Mucosa of gallbladder (tissue), 1 donor: ENCODE data around the gene CACNA1C. TPM values are rescaled to one million over a fixed set of nuclear protein-coding genes. Genes with fewer than 3 reads are reported as not detected.

Experiments used
- DNase-seq: peaks from one replicate; pipeline ENCODE4 v3.0.0-alpha.2; 2020; ENCODE audit warnings: low spot score
- total RNA-seq: library from RNA; stranded (reverse); gene quantifications from one replicate; pipeline ENCODE4 v1.2.1, GENCODE V29; 2021
- donor health status: DM: no; HTN: no; CAD: no.

The CACNA1C gene
- total RNA-seq, 1 donor from 2014 or later = 19.3 TPM

DNA sequence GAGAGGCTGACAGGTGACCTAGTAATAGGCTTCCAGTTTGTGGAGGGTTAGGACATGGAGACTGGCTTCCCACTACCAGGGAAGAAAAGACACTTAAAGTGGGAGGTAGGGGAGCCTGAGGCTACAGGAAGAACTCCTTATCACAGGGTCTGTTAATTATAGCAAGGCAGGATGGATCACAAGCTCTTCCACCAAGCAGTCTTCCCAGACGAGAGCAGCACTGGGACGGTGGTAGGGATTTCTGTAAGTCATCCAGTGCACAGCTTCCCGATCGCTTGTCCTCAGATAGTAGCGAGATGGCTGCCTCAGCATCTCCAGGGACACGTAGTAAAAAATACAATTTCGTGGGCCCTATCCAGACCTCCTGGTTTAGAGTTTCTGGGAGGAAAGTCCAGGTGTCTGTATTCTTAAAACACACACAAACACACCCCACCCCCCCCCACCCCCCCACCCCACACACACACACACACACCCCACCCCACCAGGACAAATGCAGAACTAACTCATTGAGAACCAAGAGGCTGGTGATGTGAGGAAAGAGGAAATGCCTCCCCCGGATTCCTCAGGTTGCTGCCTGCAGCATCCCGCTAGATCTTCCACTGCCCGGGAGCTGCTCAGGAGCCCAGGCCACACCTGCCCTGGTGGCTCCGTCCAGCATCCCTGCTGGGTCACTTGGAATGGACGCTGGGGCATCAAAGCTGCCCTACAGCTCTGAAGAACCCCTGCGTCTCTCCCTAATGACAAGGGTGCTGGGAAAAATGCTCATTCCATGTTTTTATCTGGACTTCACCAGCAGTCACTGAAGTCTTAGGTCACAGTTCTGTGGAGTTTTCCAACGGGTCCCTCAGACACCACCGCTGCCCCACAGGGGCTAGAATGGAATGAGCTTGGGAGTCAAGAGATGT is 307.2 kb downstream of the CACNA1C start:
- no peak for DNase-seq

DNA sequence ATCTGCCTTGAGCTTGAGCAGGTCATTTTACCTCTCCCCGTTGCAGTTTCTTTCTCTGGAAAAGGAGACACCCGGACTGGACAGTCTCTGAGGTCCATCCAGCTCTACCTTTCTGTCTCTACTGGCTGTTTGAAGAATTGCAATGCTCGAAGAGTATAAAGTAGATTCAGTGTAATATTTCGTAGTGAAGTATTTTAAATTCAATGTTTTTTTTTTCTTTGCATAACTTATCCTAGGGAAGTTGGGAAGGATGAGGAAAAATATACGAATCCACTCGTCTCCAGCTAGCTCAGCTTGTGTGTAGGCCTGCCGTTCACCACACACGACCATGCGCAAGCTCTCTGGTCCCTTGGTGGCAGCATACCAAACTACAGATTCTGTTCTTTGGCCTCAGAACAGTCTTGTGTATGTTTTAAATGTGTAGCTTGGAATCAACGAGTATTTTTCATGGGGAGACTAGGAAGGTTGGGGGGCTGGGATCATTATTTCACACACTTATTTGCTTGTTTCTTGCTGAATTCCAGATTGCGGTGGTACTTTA is 307.9 kb downstream of the CACNA1C start:
- no peak for DNase-seq

DNA sequence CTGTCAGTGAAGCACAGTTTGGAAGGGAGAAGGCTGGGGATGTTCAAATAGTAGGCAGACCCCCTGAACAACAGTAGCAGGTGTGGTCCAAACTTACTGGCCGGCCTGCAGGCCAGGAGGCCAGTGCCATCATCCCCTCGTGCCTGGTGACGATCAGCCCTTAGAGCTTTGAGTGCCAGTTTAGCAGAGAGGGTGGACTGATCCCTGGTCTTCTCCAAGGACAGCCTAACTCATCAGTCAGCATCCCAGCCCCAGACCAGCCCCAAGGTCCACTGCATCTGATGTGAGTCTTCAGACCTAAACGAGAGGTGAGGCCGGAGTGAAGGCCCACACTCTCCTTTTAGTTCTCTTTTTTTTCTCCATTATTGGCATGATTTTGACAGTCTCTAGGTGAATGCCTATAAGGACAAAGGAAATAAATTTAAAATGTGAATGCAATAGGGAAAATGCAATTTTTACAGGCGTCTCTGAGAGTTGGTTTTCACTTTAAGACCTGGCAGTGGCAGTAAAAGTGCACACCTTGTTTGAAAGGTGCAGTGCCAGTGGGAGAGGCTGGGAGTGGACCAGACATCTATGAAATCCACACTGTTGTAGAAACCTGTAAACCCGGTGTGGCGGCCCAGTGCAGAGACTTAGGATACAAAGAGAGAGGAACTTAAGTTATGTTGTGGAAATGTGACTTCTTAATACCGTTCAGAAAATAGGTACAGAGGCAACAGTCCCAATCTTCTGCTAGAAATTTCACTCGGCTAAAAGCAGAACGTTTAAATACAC is 311.2 kb downstream of the CACNA1C start:
- no peak for DNase-seq

DNA sequence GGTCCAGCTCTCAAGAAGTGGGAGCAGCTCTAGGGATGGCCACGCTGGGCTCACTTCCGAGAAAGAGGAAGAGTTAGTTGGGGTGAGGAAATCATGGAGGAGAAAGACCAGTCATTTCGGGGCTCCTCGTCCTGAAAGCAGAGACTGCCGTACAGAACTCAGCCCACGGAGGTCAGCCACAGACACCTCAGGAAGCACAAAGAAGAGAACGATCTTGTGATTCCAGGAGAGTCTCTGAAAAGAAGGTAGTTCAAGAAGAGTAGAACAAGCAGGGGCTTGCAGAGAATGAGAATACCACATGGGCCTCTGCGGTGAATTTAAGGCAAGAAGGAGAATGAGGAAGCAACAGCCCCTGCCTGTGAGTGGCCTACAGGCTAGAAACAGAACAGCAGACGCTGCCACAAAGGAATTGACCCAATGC is 311.9 kb downstream of the CACNA1C start:
- DNase-seq = no peak

DNA sequence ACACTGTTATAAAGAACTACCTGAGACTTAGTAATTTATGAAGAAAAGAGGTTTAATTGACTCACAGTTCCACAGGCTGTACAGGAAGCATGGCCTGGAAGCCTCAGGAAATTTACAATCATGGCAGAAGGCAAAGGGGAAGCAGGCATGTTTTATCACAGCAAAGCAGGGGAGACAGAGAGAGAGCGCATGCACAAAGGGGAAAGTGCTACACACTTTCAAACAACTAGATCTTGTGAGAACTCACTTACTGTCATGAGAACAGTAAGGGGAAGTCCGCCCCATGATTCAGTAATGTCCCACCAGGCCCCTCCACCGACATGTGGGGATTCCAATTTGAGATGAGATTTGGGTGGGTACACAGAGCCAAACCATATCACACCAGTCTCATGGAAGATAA is 313.9 kb downstream of the CACNA1C start:
- no peak for DNase-seq

DNA sequence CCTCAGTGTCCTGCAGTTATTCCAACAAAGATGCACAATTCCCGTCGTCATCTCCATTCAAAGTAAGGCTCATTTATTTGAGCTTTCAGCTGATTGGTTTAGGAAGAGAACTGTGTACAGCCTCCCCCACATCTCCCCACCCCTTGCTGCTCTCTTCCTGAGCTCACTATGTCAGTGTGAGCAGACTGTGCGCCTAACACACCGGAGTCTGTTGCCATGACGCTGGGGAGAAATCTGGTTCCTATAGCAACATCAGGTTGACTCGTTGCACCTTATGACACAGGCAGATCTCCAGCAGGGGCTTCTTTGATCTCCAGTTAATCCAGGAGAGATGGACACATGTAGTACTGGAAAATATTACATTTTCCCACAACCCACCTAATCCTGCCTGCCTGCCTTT is 319.4 kb downstream of the CACNA1C start:
- no peak for DNase-seq

DNA sequence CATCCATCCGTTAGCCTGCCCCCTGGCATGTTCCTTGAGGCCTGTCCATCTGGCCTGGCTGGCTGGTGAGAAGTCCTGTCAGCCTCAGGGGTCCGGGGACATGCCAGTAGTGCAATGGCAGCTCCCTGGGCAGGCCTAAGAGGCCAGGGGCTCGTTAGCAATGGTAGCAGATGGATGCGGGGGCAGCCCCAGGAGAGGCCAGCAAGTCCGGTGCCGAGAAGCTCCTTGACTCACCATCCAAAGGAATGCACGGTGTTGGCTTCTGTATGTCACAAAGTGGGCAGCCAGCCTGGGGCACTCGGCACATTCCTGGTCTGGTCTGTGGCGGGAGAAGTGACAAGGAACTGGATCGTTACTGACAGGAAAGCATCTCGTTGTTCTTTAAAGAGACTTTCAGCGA is 319.9 kb downstream of the CACNA1C start:
- DNase-seq = no peak

DNA sequence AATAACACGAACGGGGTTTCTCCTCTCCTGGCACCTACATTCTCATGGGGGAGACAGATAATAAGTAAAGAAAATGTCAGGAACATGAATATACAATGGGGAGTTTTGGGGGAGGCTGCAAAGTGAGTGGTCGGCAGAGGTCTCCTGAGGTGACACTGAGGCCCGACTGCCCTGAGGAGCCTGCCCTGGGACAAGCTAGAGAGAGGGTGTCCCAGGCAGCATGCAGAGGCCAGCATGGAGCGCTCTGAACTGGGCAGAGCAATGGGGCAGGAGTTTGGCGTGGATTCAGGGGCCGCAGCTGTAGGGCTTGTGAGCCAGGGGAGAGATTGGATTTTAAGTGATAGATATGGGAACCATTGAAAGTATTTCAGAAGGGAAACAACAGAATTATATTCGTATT is 320.5 kb downstream of the CACNA1C start:
- no peak for DNase-seq

DNA sequence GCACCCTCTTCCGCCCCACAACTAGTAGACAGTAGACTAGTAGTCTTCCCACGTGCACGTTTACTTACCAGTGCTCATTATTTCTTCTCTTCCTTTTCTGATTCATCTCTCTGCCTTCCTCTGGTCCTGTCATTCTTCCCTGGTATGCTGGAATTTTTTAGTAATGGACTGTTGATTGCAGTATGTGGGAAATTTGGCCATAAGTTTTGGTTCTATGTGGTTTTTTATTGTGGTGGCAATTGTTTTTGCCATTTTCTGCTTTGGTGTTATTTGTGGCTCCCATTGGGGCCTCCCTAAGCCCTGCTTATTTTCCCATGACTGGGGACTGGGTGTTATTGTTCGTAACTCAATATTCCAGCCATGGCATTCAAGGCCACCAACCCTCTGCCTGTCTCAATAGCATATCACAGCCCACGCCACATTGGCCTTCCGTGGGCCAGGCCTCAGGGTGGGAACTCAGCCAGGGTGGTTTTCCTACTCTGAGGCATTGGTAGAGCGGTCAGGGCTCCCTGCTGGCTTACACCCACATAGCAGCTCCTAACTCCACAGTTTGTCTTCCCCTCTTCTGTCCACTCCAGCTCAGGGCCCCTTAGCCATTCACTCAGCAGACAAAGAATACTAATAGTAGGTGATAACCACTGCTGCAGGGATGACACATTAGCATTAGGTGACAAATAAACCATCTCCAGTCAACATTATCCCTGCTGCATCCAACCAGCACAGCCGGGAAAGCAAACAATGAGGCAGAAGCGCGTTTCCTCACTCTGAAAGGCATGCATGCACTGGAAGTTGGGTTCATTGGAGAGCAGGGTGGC is 321.5 kb downstream of the CACNA1C start:
- no peak for DNase-seq

DNA sequence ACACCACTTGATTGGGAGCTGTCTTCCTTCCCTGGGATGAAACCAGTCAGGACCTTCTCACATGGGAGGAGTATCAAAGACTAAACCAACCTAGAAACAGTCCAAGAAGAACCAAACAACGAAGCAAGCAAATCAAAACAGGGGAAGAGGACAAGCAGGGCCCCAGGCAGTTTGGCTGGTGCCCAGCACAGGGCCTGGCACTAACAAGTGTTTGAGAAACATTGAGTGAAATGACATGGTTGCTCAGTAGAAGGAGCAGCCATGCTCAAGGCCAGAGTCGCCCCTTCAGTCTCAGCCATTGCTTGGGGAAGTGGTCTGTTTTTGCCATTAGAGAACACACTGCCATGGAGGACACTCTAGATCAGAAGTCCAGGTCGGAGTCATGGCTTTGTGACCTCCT is 323.1 kb downstream of the CACNA1C start:
- DNase-seq = no peak

DNA sequence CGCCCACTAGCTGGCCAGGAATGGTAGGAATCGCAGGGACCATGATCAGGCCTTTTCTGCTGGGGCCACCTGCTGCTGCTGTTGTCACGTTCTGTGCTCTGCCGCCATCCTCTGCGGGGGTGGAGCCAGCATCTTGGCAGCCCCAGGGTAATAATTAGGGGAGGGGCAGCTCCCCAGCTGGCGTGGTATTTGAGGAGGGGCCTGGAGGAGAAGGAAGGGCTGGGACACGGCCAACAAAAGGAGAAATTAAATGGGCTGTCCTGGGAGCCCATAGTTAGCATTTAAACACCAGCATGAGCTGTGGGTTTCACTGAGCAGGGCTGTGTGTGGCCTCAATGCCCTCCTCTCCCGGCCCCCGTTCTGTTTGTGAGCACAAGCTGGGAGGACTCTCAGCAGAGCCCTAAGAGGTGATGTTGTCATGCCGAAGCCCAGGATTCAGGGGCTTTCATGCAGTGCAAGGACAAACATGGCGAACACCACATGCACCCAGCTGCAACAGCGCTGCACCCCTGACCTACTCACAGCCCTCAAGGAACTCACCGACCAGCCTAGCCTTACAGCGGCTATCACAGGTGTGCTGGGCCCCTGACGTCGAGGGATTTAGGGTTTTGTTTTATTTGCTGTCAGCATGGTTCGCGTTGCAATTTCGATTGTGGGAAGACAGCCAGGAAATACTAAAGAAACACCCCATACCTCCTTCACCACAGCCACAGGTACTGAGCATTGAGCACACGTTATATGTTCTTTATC is 324.3 kb downstream of the CACNA1C start:
- DNase-seq = no peak

DNA sequence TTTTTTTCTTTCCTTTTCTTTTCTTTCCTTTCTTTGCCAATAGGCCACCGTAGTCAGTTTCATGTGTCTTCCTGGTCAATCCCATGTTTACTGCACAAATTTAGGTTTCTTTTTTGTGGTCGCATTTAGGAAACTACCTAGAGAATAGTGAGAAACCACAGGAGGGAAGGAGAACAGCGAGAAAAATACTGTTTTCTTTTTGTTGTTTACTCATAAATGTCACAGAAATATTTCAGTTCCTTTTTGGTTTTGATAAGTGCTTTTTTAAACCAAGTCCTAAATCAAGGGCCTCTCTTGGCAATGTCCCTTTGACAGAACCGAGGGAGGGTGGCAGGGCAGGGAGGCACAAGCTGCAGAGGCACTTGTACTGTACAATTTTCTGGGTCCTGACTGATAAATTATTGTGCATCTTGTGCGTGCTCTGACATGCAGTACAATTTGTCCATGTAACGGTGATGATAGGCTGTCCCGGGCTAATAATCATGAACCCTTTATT is 326.1 kb downstream of the CACNA1C start:
- no peak for DNase-seq

DNA sequence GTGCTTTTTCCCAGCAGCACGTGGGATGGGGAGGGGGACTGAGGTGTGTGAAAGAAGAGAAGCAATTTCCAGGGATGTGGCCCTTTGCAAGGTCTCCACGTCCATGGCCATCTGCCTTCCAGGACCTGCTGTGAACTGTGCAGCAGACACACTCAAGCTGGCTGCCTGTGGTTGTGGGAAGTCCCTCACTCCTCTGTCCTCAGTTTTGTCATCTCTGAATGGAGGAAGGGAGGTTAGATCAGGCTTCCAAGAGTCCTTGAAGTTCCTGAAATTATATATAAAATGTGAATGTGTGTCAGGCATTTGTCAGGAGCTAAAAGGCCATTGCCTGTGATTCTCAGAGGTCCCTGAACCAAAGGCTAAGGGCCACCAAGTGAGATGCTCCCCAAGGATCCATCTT is 328.2 kb downstream of the CACNA1C start:
- no peak for DNase-seq

DNA sequence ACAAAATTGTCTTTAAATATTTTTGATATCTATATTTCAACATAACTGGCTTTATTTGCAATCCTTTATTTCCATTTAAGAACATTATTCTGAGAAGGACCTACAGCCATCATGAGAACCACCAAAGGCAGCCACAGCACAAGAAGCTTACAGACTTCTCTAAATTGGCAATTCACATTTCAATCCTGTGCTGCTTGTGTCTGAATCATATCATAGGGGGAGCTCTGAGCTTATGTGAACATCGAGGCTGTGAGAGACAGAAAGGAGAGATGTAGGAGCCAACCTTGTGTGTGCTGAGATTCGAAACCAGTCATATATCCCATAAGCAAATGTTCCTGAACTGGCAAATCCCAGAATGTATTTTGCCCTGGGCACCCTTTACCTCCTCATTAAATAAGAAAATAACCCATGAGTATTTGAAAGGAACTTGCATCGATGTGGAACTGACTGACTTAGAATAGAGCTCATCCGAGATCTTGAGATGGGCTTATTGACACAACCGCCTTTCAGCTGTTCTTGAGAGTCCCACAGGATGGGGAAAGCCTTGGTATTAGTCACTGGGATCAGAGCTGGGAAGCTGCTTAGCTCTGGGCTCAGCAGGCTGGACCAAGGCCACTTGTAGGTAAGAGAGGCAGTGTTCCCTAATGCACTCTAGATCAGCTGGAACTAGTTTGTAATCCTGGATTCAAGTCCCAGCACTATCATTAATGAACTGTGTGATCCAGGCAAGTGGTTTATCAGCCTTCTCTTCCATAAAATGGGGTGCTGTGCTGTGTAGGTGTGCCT is 329.8 kb downstream of the CACNA1C start:
- no peak for DNase-seq

DNA sequence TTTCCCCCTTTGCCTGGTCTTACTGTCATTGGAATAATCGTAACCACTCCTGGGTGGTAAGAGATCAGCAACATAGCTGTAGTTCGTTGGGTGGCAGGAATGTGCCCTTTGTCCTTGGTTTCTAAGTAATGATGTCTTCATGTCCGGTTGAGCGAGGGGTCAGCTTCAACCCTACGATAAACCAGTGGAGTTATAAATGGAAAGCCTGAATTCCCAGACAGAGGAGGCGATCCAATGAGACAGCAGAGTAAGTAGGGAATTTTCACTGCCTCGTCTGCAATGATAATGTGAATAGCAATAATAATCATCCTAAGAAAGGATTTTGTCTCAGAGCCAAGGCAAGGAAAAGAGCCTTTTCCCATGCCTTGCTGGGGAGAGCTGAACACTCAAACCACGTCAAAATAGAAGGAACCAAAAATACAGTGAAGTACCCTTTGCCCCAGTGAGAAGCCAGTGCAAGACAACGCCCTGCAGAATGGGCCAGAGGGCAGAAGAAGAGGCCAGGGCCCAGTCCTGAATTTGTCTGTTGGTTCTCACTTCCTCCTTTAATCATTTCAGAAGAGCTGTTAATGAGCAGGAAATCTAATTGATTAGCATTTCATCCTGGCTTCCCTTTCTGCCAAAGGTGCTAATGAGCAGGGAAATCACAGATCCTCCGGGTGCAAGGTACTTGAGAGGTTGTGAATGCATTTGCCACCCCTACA is 330.7 kb downstream of the CACNA1C start:
- DNase-seq = no peak

DNA sequence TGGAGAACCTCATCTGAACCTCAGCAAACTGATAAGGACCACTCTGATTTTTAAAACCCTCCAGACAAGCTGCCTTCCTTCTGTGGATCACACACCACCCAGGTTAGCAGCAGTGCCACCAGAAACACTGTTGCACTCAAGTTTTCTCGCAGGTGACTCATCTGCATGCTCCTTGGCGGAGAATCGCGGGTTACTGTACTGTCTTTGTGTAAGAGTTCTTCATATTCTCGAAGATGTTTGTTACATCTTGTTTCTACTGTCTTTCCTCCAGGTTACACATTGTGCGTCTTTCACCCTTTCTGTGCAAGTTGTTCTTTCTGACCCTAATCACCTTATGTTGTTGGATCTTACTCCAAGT is 331.2 kb downstream of the CACNA1C start:
- DNase-seq = no peak

DNA sequence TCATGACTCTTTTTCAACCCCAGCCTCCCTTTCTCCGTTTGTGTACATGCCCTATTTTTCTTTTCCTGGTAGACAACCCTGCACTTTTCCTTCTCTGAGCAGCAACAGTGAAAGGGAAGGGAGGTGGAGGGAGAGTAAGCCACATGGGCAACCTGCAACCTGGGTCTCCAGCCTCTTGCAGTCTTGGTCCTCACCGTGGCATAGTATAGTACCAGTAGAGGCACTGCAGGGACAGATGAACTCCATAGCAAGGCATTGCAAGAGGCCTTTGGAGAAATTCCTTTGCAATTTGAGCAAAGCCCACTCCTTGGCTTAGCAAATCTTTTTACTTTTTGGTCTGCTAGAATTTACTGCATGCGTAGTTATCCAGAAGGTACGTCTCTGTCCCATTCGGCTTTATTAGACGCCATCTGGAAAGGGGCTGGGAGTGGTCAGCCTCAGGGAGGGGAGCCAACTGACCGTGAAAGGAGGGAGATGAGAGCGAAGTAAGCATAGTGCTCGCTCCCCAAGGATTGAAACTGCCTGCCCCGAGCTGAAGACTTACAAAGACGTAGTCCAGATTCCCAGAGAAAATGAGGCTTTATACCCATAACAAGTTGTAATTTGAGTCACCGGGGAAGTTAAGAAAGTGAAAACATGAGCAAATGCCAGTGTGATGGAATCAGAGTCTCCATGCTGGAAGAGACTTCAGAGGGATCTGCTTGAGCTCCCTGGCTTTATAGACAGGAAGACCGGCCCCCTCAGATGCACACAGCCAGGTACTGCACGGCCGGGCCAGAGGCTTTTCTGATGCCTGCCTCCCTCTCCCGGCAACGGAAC is 332.0 kb downstream of the CACNA1C start:
- no peak for DNase-seq

DNA sequence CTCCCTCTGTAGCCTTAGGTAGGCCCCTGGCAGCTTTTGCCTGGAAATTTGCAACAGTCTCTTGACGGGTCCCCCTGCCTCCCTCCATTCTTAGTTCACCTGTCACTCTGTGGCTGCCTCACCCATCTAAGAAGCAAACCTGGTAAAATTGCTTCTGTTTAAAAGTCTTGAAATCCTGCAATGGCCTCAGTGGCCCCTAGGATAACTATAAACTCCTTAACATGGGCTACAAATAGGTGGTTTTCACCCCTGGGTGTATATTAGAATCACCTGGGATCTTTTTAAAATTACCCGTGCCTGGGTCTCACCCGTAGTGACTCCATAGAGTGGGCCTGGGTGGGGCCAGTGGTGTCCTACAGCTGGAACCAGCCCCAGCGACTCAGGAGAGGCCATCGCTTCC is 332.7 kb downstream of the CACNA1C start:
- DNase-seq = no peak

DNA sequence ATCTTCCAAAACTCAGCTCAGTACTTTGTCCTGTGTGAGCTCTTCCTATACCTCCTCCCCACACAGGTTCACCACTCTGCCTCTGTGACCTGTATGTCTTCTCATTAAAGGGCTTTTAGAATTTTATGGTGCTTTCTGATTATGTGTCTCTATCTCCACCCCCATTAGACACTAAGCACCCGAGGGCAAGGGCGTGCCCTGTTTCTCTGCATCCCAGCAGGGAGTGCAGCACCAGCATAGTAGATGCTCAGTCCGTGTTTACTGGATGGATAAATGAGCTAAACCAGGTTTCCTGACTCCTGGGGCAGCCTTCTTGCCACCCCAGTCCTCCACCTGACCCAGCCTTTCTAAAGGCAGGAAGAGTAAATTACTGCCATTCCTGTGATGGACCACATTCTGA is 333.8 kb downstream of the CACNA1C start:
- no peak for DNase-seq
